Hepatocyte (in vitro differentiated cells): ENCODE results near the gene ESRRA. TPM values are rescaled to one million over a fixed set of nuclear protein-coding genes. Genes with fewer than 3 reads are reported as not detected.

ENCODE experiments used
- DNase-seq: peaks from one replicate; pipeline ENCODE4 v3.0.0-alpha.2; 2016; ENCODE audit warnings: low spot score
- H2AFZ ChIP-seq: fragments of 200-600 bp; sonication (generic); 2 replicates; pipeline ENCODE4 v1.6.0; 2016; ENCODE audit warnings: antibody characterized with exemption, mild to moderate bottlenecking
- H3K27ac ChIP-seq: fragments of 200-600 bp; sonication (generic); 2 replicates; pipeline ENCODE4 v1.5.1; 2016; ENCODE audit warnings: mild to moderate bottlenecking
- H3K27me3 ChIP-seq: fragments of 200-600 bp; sonication (generic); 2 replicates; pipeline ENCODE4 v1.6.1; 2016
- H3K36me3 ChIP-seq: fragments of 200-600 bp; sonication (generic); replicated peaks from 2 replicates; pipeline ENCODE4 v1.5.1; 2016; ENCODE audit warnings: low read depth; ENCODE audit not compliant: insufficient read depth
- H3K4me1 ChIP-seq: fragments of 200-600 bp; sonication (generic); 2 replicates; pipeline ENCODE4 v1.5.1; 2016; ENCODE audit warnings: mild to moderate bottlenecking, moderate library complexity; ENCODE audit not compliant: insufficient read depth
- H3K4me2 ChIP-seq: fragments of 200-600 bp; sonication (generic); 2 replicates; pipeline ENCODE4 v1.6.0; 2016
- H3K4me3 ChIP-seq: fragments of 200-600 bp; sonication (generic); 2 replicates; pipeline ENCODE4 v1.5.1; 2016; ENCODE audit warnings: mild to moderate bottlenecking
- H3K79me2 ChIP-seq: fragments of 200-600 bp; sonication (generic); 2 replicates; pipeline ENCODE4 v1.6.0; 2017; ENCODE audit warnings: mild to moderate bottlenecking
- H3K9me2 ChIP-seq: fragments of 200-600 bp; sonication (generic); replicated peaks from 2 replicates; pipeline ENCODE4 v1.6.0; 2017; ENCODE audit warnings: mild to moderate bottlenecking; ENCODE audit not compliant: insufficient read depth
- H3K9me3 ChIP-seq: fragments of 200-600 bp; sonication (generic); 2 replicates; pipeline ENCODE4 v1.5.1; 2016; ENCODE audit warnings: low read depth, mild to moderate bottlenecking
- H4K20me1 ChIP-seq: fragments of 200-600 bp; sonication (generic); 2 replicates; pipeline ENCODE4 v1.6.0; 2016; ENCODE audit warnings: mild to moderate bottlenecking; ENCODE audit not compliant: insufficient read depth, poor library complexity, severe bottlenecking
- CTCF ChIP-seq: fragments of 200-600 bp; sonication (generic); IDR thresholded peaks from 2 replicates; pipeline ENCODE4 v1.5.1; 2016; ENCODE audit warnings: antibody characterized with exemption, mild to moderate bottlenecking; ENCODE audit not compliant: poor library complexity
- EZH2 ChIP-seq: fragments of 200-600 bp; sonication (generic); IDR thresholded peaks from 2 replicates; pipeline ENCODE4 v1.6.1; 2016; ENCODE audit warnings: antibody characterized with exemption, mild to moderate bottlenecking, borderline replicate concordance
- EZH2phosphoT487 ChIP-seq: fragments of 200-600 bp; sonication (generic); IDR thresholded peaks from one replicate; pipeline ENCODE4 v1.6.1; 2018; ENCODE audit warnings: antibody characterized with exemption, mild to moderate bottlenecking, low read depth, moderate library complexity; ENCODE audit not compliant: unreplicated experiment, severe bottlenecking
- WGBS: methylation state at CpG from one replicate; pipeline ENCODE4 v1.1.6; 2016; ENCODE audit warnings: low lambda C conversion rate; ENCODE audit errors: missing lambda C conversion rate; 5-methylcytosine and 5-hydroxymethylcytosine counted together
- polyA plus RNA-seq: library from polyadenylated mRNA; unstranded; fragments of >200 nt; fragmentation: Nextera tagmentation; extraction: Ambion mirVana; gene quantifications from 2 replicates; pipeline ENCODE4 v1.2.1, GENCODE V29; 2016
- total RNA-seq: library from RNA; depleted of rRNA; stranded (reverse); fragments of >200 nt; gene quantifications from 2 replicates; pipeline ENCODE4 v1.2.3, GENCODE V29; 2014

The ESRRA gene
- total and polyA plus RNA-seq, 2 experiments from 2014 or later = 57.4 to 62.0 TPM

- Histone ChIP-seq H3K9me3 (no peaks in the 10 kb centered on the region), H3K36me3 (no peaks in the 10 kb centered on the region), H3K27ac (no peak overlapping the region), H3K79me2 (peaks cover 4% of the 10 kb centered on the region), H3K4me2 (no peak overlapping the region), H3K4me1 (peaks cover 29% of the 10 kb centered on the region), H3K9me2 (no peaks in the 10 kb centered on the region), H2AFZ (no peak overlapping the region), H3K27me3 (no peaks in the 10 kb centered on the region), H4K20me1 (no peaks in the 10 kb centered on the region), H3K4me3 (no peak overlapping the region)
- 84% methylated on average over 11 of the region's 20 CpGs for WGBS
- TF ChIP-seq EZH2 (no peak), CTCF (no peak), EZH2phosphoT487 (no peak)
- DNase-seq = peak; percentile 3
These were observed 48.6 kb downstream of the ESRRA start for GRCh38 chr11:64353715-64354506.

- no peaks in the 10 kb centered on the region for H3K36me3 ChIP-seq
- DNase-seq = peak; percentile 94
- no peaks in the 10 kb centered on the region for H3K27me3 ChIP-seq
- no peaks in the 10 kb centered on the region for H3K9me3 ChIP-seq
- H3K27ac ChIP-seq = peak overlapping the region; percentile 53
- peaks cover 33% of the 10 kb centered on the region for H3K4me1 ChIP-seq
- H2AFZ ChIP-seq = peak overlapping the region; percentile 12
- peaks cover 13% of the 10 kb centered on the region for H3K79me2 ChIP-seq
- H3K4me2 ChIP-seq = peak overlapping the region; percentile 65
- H4K20me1 ChIP-seq = no peaks in the 10 kb centered on the region
- no peaks in the 10 kb centered on the region for H3K9me2 ChIP-seq
- no peak for TF ChIP-seq EZH2
- peak; percentile 84 for TF ChIP-seq CTCF
- H3K4me3 ChIP-seq = no peak overlapping the region
- WGBS = 29% methylated on average over 21 of the region's 23 CpGs
These were observed 50.0 kb downstream of the ESRRA start for GRCh38 chr11:64355078-64355940.

GRCh38 chr11:64356498-64357411 lies 51.4 kb downstream of the ESRRA start:
- peaks cover 33% of the 10 kb centered on the region for H3K4me1 ChIP-seq
- no peak overlapping the region for H2AFZ ChIP-seq
- peaks cover 13% of the 10 kb centered on the region for H3K79me2 ChIP-seq
- H3K27ac ChIP-seq = peak overlapping the region; percentile 20
- no peak overlapping the region for H3K4me3 ChIP-seq
- TF ChIP-seq EZH2 (no peak), EZH2phosphoT487 (no peak), CTCF (peak; percentile 58)
- H3K9me2 ChIP-seq = no peaks in the 10 kb centered on the region
- no peaks in the 10 kb centered on the region for H3K9me3 ChIP-seq
- H3K36me3 ChIP-seq = no peaks in the 10 kb centered on the region
- no peak overlapping the region for H3K4me2 ChIP-seq
- H4K20me1 ChIP-seq = no peaks in the 10 kb centered on the region
- peak; percentile 80 for DNase-seq
- no peaks in the 10 kb centered on the region for H3K27me3 ChIP-seq
- 81% methylated on average over 25 of the region's 25 CpGs for whole genome bisulfite sequencing
